GM12801 (cell line): ENCODE measurements around the gene NSDHL.

ENCODE experiments used
- CTCF ChIP-seq: IDR thresholded peaks from one replicate; pipeline ENCODE4 v1.5.1; 2011; ENCODE audit warnings: control low read depth; ENCODE audit not compliant: insufficient read length; ENCODE audit errors: extremely low read depth

NSDHL gene

DNA sequence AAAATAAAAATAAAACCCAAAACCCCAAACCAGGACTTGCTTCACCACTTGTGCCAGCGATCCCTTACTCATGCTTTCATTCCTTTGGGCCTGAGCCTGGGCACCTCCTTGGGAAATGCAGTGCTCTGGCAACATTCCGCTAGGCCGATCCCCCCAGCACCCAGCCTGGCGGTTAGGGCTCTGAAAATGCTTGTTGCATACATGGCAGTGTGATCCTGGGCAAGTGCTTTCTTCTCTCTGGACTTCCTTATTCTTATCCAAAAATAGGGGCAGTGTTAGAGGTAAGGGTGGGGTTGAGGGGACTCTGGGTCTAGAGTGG is 71.6 kb downstream of the NSDHL start:
- TF ChIP-seq CTCF: no peak

DNA sequence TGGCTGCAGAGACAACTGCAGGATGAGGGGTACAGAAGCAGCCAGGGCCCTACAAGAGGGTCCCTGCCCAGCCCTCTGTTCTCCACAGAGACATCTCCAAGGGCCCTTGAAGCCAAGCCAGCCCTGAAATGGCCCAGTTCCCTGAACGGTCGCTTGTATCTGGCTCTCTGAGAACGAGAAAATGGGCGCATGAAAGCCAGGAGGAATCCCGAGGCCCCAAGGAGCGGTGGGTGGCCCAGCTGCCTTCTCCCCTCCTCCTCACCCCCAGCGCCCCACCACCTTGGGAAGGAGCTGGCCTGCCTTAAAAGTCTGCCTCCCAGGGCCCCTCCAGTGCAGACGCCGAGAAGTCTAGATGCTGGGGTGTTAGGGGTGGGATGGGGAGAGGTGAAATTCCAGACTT is 72.7 kb downstream of the NSDHL start:
- no peak for TF ChIP-seq CTCF

DNA sequence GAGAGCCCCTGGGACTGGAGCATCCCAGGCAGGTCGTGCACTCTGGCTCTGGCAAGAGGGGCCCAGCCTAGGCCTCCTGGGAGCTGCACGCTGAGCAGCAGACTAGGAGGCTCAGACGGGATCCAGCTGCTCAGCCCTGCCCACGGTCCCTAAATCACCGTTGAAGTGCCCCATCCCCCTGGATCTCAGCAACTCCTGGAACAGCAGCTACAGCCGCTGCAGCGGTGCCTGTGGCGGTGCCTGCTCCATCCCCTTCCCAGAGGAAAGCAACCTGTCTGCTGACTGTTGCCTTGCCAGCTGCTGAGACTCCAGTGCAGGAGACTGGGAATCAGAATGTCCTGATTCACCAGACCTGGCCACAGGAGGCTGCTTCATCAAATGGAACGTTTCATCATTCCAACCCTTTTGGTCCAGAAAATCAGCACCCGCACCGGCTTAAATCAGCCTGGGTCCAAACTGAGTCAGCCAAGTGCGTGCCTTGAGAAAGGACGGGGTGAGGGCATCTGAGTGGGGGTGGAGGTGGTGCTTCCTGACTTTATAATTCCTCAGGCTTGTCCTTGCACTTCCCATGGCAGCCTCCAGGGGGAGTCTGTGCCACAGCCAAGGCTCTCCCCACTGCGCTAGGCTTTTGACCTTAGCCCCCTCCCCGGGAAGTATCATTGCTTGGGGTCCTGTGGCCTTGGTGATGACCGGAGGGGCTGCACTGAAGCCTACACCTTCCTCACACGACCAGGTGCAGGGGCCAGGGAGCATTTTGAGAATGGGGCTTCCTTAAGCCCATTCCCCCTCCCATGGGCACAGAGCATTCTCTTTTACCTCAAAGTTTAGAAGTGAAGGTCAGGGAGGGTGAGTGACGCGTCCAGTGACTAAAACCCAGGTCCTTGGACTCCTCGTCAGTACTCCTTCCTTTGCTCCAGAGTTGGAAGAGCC is 73.6 kb downstream of the NSDHL start:
- no peak for TF ChIP-seq CTCF

GRCh38 chrX:152905081-152905420 is 74.2 kb downstream of the NSDHL start:
- no peak for TF ChIP-seq CTCF

DNA sequence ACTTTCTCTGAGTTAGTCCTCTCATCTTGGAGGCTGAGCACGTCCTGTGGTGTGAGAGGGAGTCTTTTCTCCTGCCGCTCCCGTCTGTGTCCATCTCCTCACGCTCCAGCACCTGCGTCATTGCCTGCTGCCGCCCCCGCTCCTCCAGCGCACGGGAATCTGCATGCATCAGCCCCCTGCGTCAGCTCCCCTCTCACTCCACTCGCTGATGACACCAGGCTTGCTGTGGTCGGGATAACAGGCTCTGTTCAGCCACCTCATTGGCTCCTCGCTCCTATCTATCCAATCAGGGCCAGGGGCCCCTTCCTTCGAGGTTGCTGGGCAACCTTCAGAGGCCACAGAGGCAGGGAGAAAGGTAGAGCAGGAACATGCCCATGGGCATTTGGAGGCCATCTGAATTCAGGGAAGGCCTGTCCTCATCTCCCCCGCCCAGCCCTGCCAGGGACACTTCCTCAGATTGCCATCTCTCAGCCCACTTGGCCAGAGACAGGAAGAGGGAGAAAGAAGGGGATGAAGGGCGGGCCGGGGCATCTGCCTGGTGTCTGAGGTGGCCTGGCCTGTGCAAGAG is 76.3 kb downstream of the NSDHL start:
- no peak for TF ChIP-seq CTCF

DNA sequence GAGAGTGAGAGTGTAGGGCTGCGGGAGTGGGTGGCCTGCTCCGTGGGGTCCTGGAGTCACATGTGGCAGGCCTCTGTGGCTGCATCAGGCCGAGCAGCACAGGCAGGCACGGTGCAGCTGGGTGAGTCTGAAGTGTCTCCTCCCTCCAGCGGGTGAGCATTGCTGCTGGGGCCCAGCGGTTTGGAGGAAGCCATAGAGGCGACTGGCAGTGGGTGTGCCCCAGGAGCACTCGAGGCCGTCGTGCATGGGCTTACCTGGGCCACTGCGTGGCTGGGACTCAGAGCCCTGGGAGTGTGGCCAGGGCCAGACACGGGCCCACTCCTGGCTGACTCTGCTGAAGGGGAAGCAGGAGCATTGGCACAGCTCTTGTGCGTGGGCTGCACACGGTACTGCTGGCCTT is 77.6 kb downstream of the NSDHL start:
- TF ChIP-seq CTCF: no peak

GRCh38 chrX:152912106-152912505 is 81.2 kb downstream of the NSDHL start:
- TF ChIP-seq CTCF: no peak

- TF ChIP-seq CTCF: no peak
Measured at GRCh38 chrX:152912641-152913040, 81.8 kb downstream of the NSDHL start.
